ENCODE results near the gene GRM1.

The GRM1 gene

DNA sequence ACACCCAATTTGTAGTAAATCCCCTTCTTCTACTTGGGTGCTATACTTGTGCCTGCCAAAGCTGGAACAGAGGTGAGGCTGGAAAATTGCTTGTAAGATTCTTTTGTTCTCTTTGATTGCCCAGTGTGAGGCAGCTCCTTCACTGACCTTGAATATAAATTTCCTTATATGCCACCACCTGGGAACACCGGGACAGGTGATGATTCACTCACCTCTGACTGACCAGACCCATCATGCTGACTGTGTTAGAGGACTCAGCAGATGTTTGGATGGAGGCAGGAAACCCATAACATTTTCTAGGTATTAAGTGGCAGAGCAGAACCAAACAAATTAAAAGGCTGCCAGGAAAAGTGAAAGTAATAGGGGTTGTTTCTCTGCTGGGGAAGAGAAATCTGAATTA lies 120.9 kb downstream of the GRM1 start:
- TF ChIP-seq, protein P1, sequence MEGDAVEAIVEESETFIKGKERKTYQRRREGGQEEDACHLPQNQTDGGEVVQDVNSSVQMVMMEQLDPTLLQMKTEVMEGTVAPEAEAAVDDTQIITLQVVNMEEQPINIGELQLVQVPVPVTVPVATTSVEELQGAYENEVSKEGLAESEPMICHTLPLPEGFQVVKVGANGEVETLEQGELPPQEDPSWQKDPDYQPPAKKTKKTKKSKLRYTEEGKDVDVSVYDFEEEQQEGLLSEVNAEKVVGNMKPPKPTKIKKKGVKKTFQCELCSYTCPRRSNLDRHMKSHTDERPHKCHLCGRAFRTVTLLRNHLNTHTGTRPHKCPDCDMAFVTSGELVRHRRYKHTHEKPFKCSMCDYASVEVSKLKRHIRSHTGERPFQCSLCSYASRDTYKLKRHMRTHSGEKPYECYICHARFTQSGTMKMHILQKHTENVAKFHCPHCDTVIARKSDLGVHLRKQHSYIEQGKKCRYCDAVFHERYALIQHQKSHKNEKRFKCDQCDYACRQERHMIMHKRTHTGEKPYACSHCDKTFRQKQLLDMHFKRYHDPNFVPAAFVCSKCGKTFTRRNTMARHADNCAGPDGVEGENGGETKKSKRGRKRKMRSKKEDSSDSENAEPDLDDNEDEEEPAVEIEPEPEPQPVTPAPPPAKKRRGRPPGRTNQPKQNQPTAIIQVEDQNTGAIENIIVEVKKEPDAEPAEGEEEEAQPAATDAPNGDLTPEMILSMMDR (IDR thresholded peaks at IDR 0.05; ENCODE audit: borderline replicate concordance, insufficient read depth, low read depth, low read length): no peak
- H3K4me3 ChIP-seq (ENCODE audit: low read depth, low read length): no peak overlapping the region

DNA sequence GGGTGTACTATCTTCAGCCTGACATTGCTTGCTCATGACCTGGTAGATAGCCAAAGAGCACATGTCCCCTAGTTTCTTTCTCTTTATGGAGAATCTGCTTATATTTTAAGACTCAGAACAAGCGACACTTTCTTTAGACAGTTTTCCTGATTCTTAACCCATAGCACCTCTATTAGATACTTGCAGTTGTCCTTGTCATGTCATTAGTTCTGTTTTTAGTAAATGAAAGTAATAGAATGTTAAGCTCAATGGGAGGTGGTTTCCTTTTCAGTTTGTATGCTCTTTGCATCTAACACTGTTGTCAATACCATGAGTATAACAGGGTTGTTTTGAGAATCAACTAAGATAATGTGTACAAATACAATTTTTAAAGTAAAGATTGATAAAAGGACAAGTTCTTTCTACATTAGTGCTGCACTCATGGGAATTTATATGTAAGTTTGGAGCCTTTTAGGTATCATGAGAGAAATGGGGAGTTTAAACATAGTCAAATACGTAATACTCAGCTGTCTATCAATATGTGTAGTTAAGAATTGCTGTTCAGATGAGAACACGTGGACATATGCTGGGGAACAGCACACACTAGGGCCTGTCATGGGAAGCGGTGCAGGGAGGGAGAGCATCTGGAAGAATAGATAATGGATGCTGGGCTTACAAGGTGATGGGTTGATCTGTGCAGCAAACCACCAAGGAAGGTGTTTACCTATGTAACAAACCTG lies 124.3 kb downstream of the GRM1 start:
- TF ChIP-seq, protein P1 (IDR thresholded peaks at IDR 0.05; ENCODE audit: borderline replicate concordance, insufficient read depth, low read depth, low read length): no peak
- no peak overlapping the region for H3K4me3 ChIP-seq (ENCODE audit: low read depth, low read length)

DNA sequence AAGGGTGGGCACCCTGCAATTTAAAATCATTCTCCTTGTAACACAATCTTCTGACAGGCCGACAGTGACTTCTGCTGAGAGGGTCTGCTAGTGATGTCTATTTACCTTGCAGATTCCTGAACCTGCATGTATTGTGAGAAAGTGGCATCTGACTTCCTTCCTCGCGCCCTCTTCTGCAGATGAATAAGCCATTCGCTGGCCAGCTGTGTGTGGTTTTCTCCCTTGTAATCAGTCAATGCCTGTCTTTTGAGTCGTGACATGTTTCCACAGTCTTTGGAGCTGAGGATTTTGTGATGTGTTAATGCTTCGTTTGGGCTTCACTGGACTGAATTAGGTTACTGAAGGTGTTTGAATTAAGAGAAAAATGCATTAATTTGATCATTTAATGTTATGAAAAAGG lies 125.3 kb downstream of the GRM1 start:
- TF ChIP-seq, protein P1 (IDR thresholded peaks at IDR 0.05; ENCODE audit: borderline replicate concordance, insufficient read depth, low read depth, low read length): no peak
- H3K4me3 ChIP-seq (ENCODE audit: low read depth, low read length): no peak overlapping the region

DNA sequence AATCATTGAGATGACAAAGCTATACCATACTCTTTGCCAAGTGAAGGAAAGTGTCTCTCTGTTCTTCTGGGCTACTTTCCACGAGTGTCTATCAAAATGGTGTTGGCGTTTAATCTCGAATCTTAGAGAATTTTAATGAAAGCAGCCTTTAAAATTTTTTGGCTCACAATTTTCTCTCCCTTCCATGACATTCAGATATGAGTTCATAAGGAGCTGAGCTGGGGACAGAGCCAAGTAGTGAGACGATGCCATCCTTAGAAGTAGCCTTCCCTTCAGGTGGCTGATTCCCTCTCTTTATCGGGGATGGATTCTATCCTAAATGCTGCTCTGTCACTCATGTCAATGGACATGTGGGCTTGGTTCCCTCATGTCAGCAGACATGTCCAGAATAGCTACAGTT lies 132.8 kb downstream of the GRM1 start:
- TF ChIP-seq, protein P1 (IDR thresholded peaks at IDR 0.05; ENCODE audit: borderline replicate concordance, insufficient read depth, low read depth, low read length): no peak
- H3K4me3 ChIP-seq (ENCODE audit: low read depth, low read length): no peak overlapping the region

DNA sequence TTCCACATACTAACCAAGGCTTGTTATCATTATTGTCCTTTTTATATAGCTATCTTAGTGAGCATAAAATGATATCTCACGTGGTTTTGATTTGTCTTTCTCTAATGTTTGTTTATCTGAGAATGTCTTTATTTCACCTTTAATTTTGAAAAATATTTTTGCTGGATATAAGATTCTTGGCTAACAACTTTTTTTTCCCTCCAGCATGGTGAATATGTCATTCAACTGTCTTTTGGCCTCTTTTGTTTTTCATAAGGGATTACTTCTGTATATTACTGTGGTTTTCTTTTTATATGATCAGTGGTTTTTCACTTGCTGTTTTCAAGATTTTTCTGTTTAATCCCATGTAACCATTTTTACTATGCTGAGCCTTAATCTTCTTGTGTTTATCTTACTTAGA lies 141.0 kb downstream of the GRM1 start:
- TF ChIP-seq, protein P1 (IDR thresholded peaks at IDR 0.05; ENCODE audit: borderline replicate concordance, insufficient read depth, low read depth, low read length): no peak
- H3K4me3 ChIP-seq (ENCODE audit: low read depth, low read length): no peak overlapping the region

DNA sequence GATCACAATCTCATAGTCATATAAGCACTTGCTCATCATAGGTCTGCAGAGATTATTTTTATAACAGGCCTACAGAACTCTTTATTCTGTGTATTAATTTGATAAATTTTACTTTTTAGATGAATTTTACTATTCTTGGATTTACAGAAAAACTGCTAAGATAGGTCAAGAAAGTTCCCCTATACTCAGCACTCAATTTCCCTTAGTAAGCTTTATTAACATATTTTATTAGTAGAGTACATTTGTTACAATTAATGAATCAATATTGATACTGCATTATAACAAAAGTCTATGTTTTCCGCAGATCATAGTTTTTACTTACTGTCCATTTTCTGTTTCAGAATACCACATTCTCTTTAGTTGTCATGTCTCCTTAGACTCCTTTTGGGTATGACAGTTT lies 148.9 kb downstream of the GRM1 start:
- no peak overlapping the region for H3K4me3 ChIP-seq (ENCODE audit: low read depth, low read length)
- TF ChIP-seq, protein P1 (IDR thresholded peaks at IDR 0.05; ENCODE audit: borderline replicate concordance, insufficient read depth, low read depth, low read length): no peak

DNA sequence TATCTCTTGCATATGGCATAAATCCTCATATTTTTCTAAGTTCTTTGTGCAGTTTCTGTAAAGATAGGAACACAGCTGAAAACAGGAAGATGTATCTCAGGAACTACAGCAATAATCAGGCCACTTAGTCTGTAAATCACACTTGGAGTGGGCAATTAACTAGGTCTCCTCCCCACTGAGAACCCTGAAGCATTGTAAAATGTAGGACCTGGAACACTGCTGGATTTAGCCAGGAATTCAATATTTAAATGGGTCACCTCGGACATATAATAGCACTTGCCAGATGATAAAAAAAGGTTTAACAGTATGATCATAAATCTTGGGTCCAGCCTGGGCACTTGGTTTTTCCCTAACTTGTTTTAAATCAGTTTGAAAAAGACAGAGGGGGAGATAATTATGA lies 155.0 kb downstream of the GRM1 start:
- H3K4me3 ChIP-seq (ENCODE audit: low read depth, low read length): no peak overlapping the region
- TF ChIP-seq, protein P1 (IDR thresholded peaks at IDR 0.05; ENCODE audit: borderline replicate concordance, insufficient read depth, low read depth, low read length): no peak

Data from GM12875 (cell line).